OCI-LY3 (cell line): ENCODE results near the gene ACTBL2.

Source experiments
- CTCF ChIP-seq: fragments of 200-600, 300-600 bp; sonication (generic); IDR thresholded peaks from 2 replicates; pipeline ENCODE4 v1.5.1; 2014; ENCODE audit warnings: antibody characterized with exemption, low read length, low read depth
- EZH2phosphoT487 ChIP-seq: fragments of 200-600 bp; shearing (Covaris generic); IDR thresholded peaks from 2 replicates; pipeline ENCODE4 v1.6.1; 2018; ENCODE audit warnings: antibody characterized with exemption, mixed run types, low read depth

DNA sequence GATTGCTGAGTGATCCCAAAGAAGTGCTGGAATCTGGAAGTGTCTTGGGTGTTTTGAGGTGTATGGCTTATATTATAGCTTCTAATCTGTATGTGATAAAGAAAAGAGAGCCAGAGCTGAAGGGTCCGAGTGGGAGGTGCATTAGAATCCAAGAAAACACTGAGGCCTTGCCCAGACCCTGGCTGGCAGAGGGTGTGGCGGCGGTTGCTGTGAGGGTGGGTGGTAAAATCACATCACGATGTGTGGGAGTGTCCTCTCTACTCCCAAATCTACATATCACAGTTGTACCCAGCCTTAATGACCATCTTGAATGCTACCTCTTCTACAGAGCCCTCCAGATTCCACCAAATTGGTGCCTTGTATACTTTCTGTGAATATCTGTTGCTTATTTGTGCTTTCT lies 28.9 kb downstream of the ACTBL2 start:
- TF ChIP-seq CTCF (no peak), EZH2phosphoT487 (no peak)
